Glomerular visceral epithelial cell (primary cell): ENCODE data around the gene ESRRG.

ENCODE experiments used
- DNase-seq: peaks from one replicate; pipeline ENCODE4 v3.0.0-alpha.2; 2016; ENCODE audit errors: extremely low spot score

Gene ESRRG

DNA sequence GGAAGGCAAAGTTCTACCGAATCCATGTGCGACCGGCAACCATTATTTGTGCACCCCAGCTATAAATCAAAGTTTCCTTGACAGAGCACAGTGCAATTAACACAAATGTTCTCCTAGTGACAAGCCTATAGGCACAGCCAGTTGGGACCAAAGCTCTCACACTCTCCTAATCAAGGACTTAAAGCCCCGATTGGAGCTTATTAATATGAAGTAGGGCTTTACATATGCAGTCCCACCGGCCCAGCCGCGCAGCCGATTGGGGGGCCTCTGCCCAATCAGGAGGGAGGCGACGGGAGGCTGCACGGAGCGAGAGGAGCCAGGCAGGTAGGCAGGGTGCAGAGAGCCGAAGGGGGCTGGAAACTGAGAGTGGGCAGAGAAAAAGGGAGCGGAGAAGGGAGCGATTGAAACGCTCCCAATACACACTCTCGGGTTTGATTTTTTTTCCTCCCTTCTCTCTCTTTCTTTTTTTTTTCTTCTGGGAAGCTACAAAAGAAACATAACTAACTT, at the start of gene ESRRG:
ESRRG (minus strand) TSS at position 156 of the 507 bp plus-strand sequence; CDS start at position 26, 130 bp downstream.
- peak; percentile 33 for DNase-seq

DNA sequence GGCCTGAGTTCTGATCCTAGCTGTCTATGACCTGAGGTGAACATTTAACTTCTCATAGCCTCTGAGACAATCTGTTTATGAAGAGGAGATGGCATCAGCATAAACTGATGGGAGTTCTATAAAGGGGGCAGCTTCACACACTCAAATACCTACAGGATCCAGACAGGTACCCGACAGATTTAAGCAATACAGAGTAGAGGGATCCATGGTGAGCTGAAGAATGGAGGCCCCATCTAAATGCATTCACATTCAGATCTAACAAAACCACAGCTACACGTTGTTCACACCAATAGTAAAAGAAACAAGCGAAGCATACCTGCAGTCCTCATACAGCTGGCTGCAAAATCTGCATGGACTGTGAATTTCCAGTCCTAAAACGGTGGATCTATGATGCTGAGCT, 48.7 kb upstream of the ESRRG start:
- no peak for DNase-seq

DNA sequence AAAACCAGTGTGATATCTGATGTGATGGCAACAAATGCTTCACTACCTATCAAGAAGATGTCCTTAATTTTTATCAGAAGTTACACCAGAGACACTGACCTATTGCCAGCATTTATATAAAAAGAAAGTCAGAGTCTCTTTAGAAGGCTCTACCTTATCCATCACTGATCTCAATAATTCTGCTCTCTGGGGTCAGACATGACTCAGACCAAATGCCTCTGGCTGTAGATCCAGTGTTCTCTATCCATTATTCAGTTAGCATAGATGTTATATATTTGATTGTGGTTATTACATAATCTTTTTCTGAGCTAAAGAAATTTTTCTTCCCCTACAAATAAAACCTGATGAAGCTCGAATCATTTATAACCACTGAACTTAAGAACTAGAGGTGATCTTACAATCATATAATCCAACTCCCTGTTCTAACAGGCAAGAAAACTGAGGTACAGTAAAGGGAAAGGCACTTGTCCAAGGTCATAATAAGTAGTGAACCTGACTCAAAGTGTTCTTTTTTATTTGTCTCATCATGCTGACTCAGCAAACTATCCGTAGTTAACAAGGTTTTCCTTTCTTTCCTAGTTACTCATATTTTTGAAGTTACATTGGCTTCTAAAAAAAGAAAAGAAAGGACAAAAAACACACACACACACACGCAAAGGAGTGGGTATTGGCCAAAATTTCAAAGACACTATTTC, 43.6 kb upstream of the ESRRG start:
- DNase-seq = peak; percentile 19

DNA sequence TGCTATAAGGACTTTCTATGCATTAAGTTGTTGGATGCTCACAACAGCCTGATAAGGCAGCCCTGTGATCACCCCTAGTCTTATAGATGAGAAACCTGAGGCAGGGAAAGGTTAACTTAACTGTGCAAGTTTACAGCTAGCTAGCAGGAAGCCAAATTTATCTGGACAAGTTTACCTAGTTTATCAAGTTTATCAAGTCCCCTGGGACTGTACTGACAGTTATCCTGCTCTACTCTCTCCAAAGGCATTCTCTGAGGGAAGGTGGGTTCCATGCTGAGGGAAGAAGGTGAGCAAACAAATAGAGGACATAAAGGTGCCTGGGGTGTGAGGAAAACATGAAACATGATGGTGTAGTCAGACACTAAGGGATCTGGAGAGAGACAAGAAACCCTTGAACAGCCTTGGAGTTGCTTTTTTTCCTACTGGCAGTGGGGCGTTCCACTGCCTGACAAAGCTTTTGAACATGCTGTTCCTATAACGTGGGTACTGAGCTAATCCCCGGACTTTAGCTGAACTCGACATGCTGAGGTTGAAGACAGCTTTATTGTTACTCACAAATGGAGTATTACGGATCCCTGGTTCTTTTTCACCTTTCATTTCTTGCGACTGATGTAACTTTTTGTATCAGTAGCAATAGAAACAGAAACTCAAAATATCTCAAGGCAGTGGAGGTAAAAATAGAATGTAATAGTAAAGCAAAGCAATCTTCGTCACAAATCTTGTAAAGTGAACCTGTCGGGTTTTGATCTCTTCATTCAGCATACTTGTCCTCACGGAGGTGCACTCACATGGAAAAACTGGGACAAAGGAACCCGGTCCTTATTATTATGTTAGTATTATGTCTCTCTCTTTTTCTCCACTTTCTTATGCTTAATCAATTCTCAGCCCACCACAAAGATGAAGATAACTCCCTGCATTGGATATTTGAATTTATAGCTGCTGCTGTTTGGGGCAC, 42.4 kb upstream of the ESRRG start:
- DNase-seq = no peak

DNA sequence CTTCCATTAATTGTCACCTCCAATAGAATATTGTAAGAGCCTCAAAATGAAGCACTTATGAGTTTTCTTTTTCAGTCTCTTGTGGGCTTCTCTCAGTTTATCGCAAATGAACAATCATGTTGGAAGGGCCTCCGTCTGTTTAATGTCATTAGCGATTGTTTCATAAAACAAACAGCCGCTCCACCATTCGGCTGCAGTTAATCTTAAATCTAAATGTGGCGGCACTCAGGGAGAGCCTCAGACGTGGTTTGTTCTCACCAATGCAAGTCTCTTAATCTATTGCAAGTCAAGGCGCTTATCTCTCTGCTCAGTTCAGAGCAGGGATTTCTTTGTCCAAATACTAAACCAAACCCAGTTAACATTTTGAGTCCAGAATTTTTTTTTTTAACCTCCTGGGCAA, 34.9 kb upstream of the ESRRG start:
- DNase-seq = no peak

DNA sequence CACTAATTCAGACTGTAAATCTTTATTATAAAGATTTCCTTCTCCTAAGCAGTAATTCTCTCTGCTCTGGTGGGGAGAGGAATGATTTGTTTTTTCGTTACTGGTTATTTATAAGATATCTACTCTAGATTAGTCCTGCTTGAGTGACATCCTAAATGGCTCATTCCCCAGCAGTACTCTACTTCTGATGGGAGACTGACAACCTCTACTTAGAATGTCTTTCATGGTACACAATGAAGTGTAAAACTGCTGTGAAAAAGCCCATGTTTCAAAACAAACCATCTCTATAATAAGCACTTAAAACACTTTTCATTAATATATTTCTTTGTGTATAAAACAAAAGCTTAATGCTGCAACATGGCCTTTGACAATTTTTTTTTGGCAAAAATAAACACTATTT, 33.9 kb upstream of the ESRRG start:
- DNase-seq = no peak

DNA sequence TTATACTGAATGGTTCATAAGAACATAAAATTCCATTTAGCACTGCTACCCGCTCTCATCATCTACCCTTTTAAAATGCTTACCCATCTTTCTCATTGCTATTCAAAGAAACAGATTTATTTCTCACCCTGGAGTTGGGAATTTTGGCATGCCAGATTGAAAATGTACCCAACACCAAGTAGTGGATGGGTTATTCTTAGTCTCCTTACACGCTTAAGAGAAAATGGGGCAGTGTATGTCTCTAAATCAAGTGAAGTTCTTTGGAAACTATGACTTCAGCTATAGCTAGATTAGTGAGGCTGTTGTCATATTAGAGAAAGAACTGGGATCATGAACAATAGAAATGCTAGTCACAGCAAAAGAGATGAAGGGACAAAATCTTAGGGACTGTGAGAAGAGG, 27.7 kb upstream of the ESRRG start:
- DNase-seq = no peak

DNA sequence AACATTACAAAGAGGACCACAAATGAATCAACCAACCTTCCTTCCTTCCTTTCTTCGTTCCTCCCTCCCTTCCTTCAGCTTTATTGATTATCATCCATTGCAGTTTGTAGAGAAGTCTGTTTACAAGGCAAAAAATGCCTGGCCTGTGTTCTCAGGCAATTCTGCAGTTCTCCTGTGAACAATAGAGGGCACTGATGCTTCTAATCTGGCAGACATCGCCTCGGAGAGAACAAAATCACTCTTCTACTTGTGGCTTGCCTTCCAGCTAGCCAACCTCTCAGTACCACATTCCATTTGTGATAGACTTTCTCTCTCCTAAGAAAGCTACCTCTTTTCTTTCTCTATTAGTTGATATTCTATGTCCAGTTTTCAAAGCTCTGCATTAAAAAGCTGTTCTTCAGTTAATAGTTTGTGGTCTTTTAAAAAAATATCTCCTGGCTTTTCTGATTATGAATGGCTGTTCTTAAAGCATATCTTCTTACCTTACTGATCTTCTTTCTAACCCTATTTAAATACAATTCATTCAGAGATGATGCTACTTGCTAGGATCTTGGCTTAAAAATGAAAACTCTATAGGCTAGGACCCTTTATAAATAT, 26.9 kb upstream of the ESRRG start:
- DNase-seq = peak; percentile 60

DNA sequence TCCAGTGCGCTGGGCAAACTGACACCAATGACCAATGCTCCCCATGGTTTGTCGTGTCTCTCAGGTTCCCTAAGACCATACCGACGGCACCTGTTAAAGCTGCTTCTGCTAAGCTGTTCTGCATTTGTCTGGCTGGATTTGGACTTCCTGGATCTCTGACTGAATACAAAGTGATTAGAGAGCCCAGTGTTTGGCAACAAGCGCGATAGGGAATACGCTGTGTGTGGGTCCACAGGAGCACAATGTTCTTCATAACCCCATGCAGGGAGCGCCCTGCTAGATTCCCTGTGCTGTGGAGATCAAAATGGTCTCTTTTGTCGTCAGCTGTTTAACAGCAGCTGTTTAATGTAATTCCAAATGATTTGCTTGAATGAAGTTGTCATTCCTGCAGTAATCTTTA, 26.0 kb upstream of the ESRRG start:
- DNase-seq = no peak

DNA sequence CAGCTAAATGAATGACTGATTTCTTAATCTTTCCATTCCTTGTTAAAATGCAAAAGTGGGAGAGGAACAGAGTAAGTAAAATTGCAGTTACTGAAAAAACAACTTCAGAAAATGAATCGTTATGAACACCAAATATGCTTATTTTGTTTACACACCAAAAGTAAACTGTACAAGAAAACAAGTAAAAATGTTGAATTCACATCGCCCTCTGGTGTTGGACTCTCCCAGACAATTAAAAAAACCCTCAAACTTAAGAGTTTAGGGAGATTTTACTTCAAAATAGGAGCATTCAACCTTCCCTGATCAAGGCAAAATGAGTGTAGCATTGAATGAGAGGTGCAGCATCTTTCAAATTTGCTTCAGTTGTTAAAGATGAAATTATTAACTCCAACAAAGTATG, 19.4 kb upstream of the ESRRG start:
- no peak for DNase-seq

DNA sequence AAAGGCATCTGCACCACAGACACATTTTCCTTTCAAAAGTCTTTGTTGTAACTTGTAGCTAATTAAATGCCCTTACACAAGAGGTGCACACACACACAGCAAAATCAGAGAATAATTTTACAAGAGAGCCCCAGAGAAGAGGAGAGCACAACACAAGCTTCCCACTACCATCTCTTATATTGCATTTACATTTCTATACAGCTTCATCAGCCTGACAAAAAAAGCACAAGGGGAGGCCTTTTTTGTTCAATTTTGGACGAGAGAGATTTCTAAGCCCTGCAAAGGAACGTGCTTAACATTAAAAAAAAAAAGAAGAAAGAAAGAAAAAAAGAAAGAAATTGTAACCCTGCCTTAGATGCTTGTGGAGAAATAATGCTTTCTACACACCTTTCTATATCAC, 17.1 kb upstream of the ESRRG start:
- no peak for DNase-seq

DNA sequence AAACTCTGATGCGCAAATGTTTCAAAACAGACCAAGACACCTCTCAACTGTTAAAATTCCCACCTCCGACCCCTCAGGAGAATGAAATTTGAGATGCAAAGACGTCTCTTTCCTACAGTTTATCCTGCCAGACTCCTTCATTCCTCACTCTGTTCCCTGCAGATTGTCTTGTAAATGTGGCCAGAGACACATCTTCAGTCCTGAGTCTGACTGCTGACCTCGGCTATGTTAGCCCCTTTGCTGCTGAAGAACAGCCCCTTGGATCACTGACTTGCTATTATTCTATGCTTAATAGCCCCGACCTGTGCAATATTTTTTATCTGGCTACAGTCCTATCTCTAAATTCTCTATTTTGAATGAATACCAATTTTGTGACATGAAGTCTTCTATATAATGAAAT, 16.6 kb upstream of the ESRRG start:
- DNase-seq = no peak

DNA sequence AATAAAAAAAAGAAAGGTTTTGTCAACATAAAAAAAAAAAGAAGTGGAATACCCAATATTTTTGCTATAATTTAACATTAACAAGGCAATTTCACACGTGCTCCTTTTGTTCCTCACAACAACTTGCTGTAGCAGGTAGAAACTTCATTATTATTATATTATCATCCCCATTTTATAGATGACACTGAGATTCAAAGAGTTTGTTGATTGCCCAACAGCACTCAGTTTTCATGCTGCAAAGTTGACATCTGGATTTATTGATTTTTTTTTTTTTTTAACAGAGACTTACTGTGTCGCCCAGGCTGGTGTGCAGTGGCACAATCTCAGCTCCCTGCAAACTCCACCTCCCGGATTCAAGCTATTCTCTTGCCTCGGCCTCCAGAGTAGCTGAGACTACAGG, 8.9 kb upstream of the ESRRG start:
- DNase-seq = no peak

DNA sequence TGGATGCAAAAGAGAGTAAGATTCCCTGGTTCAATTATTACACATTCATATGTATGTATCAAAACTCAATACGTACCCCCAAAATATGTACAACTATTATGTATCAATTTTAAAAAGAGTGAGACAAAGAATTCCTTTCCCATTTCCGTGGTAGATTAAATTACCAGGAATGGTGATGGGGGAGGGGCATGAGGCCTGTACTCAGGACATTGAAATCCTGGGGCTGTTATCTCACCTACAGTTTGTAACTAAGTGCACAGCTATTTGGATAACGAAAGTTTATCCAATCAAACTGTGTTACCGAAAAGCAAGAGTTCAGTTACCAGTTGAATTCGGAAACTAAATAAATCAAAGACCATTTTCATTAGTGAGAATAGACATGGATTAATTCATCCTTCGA, 8.3 kb upstream of the ESRRG start:
- no peak for DNase-seq

DNA sequence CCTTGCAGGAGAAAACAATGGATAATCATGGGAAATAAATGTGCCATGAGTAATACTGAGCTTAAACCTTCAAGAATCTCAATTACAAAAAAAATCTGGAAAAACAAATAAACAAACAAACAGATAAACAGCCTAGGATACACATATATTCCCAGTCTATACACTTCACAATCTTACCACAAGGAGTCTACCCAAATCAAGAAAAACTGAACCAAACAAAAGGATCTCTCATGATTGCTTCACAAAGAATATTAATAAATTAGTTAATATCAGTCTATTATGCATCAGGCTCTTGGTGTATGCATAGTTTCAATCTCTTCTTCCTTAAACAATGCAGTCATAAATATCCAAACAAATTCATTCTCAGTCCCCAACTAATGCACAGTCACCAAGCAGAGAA, 3.2 kb upstream of the ESRRG start:
- DNase-seq = no peak

DNA sequence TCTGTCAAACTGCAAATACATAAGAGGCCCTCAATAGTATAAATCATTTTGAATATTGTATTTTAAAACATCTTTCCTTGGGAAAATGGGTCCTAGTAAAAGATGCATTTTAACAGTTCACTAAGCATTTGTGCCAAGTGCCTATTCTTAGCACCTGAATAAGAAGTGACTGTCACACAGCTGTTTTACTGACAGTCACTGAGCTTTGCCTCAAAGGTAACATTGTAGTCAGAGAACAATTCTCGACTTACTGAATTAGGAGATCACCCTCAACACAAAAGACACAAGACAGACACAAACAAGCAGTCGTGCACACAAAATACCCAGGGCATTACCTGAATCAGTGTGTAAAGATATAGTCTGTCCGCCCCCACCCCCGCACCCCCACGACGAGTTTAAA, 408 bp downstream of the ESRRG start:
- no peak for DNase-seq

DNA sequence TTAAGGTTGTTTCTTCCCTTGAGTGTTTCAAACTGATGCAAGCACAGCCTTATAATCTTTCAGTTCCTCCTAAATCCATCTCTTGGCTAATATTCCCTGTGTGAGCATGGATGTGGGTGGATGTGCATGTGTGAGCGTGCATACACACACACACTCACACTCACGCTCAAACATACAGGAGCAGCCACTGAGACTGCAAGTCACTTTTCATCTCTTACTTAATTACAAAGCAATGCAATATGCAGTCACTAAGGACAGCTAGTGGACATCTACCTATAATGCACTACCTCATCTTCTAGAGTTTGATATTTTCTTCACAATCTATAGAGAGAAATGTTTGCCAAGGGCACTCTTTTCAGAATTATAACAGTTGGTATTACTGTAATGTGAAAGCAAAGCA, 1.4 kb downstream of the ESRRG start:
- DNase-seq = no peak

DNA sequence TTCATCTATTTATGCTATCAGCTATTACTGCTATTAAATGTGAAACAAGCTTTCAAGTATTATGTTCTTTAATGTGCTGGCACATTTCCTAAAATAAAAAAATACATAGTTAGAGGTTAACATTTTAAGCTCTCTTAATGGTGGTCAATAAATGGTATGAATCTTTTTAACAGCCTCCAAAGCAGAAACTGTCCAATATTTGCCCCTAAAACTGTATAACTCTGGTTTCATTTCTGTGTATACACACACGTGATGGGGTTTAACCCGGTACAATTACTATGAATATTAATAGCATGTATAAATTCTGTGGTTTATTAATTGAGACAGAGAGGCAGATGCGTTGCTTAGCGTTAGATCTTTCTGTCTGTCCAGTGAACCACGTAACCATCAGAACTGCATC, 2.2 kb downstream of the ESRRG start:
- DNase-seq = no peak

DNA sequence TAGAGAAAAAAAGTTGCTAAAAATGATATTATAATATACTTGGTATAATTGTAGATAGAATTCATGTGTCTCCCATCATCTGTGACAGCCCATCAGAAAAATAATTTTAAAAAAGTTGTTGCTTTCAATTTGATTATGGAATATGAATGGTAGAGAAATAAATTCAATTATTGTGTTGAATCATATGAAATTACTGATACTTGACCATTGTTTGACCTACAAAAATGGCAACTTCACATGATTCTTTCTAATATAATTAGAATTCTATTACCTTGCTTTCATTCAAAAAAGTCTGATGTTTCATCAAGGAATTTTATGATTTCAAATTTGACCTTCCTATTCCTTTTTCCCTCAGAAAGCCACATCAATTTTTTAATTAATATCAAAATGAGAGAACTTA, 11.5 kb downstream of the ESRRG start:
- DNase-seq = no peak

DNA sequence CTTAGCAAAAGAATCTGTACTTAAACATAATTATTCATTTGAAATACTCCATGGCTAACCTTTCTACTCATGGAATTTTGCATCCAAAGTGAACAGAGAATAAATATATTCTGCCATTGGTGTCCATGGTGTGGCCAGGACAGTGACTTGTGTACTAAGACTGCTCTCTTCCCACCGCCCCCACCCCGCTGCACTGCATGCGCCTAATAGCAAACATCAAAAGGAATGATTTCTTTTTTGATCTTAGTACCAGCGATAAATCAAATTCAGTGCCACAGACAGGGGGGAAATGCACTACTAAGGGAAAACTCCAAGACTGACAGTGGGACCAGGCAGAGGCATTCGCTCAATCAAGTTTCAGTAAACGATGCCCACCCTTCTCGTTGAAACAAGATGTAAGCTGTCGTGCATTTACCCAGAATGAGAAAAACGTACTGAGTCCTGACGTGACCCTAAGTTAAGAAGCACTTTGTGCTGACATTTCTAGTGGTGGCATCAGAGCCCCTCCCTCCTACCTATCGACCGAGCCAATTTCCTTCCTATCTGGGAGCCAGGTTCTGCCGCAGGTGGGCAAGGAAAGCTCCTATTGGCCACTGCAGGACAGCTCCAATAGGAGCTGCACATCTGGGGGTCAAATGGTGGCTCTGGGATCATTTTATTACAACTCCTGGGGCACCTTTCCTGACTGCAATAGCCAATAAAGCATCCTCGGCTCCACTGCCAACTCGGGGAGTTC, 12.5 kb downstream of the ESRRG start:
- no peak for DNase-seq

DNA sequence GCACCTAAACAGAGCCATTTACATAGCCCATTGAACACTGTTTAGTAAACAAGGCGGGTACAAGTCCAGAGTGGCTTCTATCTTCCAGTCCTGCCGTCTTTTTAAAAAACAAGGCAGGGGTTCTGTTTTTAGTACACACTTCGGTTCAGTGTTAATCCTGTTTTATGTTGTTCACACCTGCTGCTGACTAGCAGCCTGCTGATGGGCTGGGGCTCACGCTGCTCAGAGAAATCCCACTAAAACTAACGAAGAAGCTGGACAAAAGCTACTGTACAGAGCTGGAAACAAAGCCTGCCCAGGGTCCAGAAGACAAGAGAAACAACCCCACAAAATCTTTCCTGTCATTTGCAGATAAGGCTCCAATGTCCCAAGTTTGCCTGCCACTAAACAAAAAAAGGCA, 13.2 kb downstream of the ESRRG start:
- DNase-seq = no peak

DNA sequence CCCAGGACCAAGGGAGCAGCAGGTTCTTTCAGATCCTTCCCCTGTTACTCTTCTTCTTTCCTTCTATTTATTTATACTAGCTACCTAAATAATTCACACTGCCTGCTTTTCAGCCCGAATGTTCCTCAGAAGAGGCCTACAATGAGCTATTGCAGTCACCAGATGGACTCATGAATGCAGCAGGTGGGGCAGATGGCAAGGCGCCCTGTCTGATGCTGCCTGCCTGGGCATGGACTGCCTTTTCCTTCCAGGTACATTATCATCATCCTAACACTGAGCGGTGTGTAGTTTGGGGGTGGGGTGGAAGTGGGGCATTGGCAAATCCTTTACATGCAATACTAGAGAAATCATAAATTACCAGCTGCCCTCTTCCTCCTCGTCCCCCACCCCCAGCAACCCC, 17.6 kb downstream of the ESRRG start:
- no peak for DNase-seq
